HG03095 (cell line): ENCODE data around the gene ZC3H18.
"Not testable (repeated sequence)": the region's sequence is repeated elsewhere in the genome, so short reads cannot be mapped to it uniquely, and the experiment has no call there.

Source experiments
- ATAC-seq: cut with Tn5 transposase; IDR thresholded peaks from one replicate; pipeline ENCODE4 v1.9.1; 2021; ENCODE audit warnings: moderate library complexity; ENCODE audit not compliant: unreplicated experiment

ZC3H18 gene

GRCh38 chr16:88651989-88652761 lies 82.0 kb downstream of the ZC3H18 start:
- ATAC-seq = no peak

- no peak for ATAC-seq
These were observed 82.5 kb downstream of the ZC3H18 start for GRCh38 chr16:88652762-88653063.

GRCh38 chr16:88653101-88653500 lies 82.9 kb downstream of the ZC3H18 start:
- ATAC-seq = no peak

- no peak for ATAC-seq
These were observed 83.6 kb downstream of the ZC3H18 start for GRCh38 chr16:88653596-88654362.

GRCh38 chr16:88654363-88655052 lies 84.3 kb downstream of the ZC3H18 start:
- ATAC-seq = no peak

GRCh38 chr16:88655053-88655732 lies 85.0 kb downstream of the ZC3H18 start:
- ATAC-seq = no peak

GRCh38 chr16:88655733-88656281 lies 85.6 kb downstream of the ZC3H18 start:
- no peak for ATAC-seq

GRCh38 chr16:88656291-88656980 lies 86.2 kb downstream of the ZC3H18 start:
- no peak for ATAC-seq

- no peak for ATAC-seq
These were observed 87.2 kb downstream of the ZC3H18 start for GRCh38 chr16:88657371-88657770.

GRCh38 chr16:88658714-88659113 lies 88.5 kb downstream of the ZC3H18 start:
- no peak for ATAC-seq

- no peak for ATAC-seq
These were observed 89.0 kb downstream of the ZC3H18 start for GRCh38 chr16:88659160-88659559.

GRCh38 chr16:88661468-88661867 lies 91.3 kb downstream of the ZC3H18 start:
- ATAC-seq = no peak

GRCh38 chr16:88662222-88662842 lies 92.1 kb downstream of the ZC3H18 start:
- no peak for ATAC-seq

GRCh38 chr16:88662843-88663606 lies 92.8 kb downstream of the ZC3H18 start, which contains the start of gene MVD:
TSS of gene MVD (minus strand) at chr16:88663091. CDS start at chr16:88663080, 11 bp downstream.
- peak; percentile 88 for ATAC-seq

GRCh38 chr16:88665148-88665547 lies 94.9 kb downstream of the ZC3H18 start:
- ATAC-seq = no peak

- no peak for ATAC-seq
These were observed 95.4 kb downstream of the ZC3H18 start for GRCh38 chr16:88665570-88665969.

- ATAC-seq = no peak
These were observed 97.3 kb downstream of the ZC3H18 start for GRCh38 chr16:88667461-88667860.

GRCh38 chr16:88669493-88669892 lies 99.3 kb downstream of the ZC3H18 start:
- not testable (repeated sequence) for ATAC-seq

GRCh38 chr16:88669980-88670379 lies 99.8 kb downstream of the ZC3H18 start:
- no peak for ATAC-seq
